ENCODE data around the gene NFKBIE. TPM values are rescaled to one million over a fixed set of nuclear protein-coding genes. Genes with fewer than 3 reads are reported as not detected.

NFKBIE gene
- total RNA-seq, 1 experiment from 2014 or later = 6.0 TPM

GRCh38 chr6:44269921-44270525 is 4.7 kb upstream of the NFKBIE start, which contains the start of gene TMEM151B:
TMEM151B (plus strand) TSS chr6:44270450; CDS start chr6:44270743, 293 bp downstream.
- Mint-ChIP-seq H3K4me1 (ENCODE audit: insufficient read depth, unreplicated experiment) (no peaks in the 10 kb centered on the region), H3K4me3 (ENCODE audit: unreplicated experiment) (no peak within 1 kb of the TSS), H3K9me3 (ENCODE audit: unreplicated experiment) (no peaks in the 10 kb centered on the region), H3K27ac (ENCODE audit: low read depth, unreplicated experiment) (no peak within 1 kb of the TSS), H3K36me3 (ENCODE audit: insufficient read depth, unreplicated experiment) (no peaks in the 10 kb centered on the region), H3K27me3 (ENCODE audit: insufficient read depth, unreplicated experiment) (peaks cover 39% of the 10 kb centered on the region)
- intact Hi-C loops (cut with micrococcal nuclease) = loop anchor here (2.0 to 5.0 kb wide), 2 partner anchors 35 to 187 kb away; no protein-coding TSS in a partner anchor
- ChIA-PET POLR2A (interaction anchor here (0.7 to 4.2 kb wide), 2 partner anchors 37 to 70 kb away, joined by 3 to 17 read pairs; no protein-coding TSS in a partner anchor), CTCF (interaction anchor here (0.6 to 5.8 kb wide), 4 partner anchors 26 to 1235 kb away, joined by 3 to 214 read pairs (median 4); no protein-coding TSS in a partner anchor)
- no peak for TF ChIP-seq CTCF (IDR thresholded peaks at IDR 0.05; ENCODE audit: unreplicated experiment)
- DNase-seq (ENCODE audit: unreplicated experiment) = no peak
- BruUV-seq (replicated peaks) = no TSS peak

- TF ChIP-seq CTCF (IDR thresholded peaks at IDR 0.05; ENCODE audit: unreplicated experiment) = no peak
- Mint-ChIP-seq H3K4me1 (ENCODE audit: insufficient read depth, unreplicated experiment) (peaks cover 5% of the 10 kb centered on the region), H3K36me3 (ENCODE audit: insufficient read depth, unreplicated experiment) (no peaks in the 10 kb centered on the region), H3K4me3 (ENCODE audit: unreplicated experiment) (no peak overlapping the region), H3K27ac (ENCODE audit: low read depth, unreplicated experiment) (no peak overlapping the region), H3K9me3 (ENCODE audit: unreplicated experiment) (no peaks in the 10 kb centered on the region), H3K27me3 (ENCODE audit: insufficient read depth, unreplicated experiment) (peaks cover 33% of the 10 kb centered on the region)
- no TSS peak for BruUV-seq (replicated peaks)
- intact Hi-C loops (cut with micrococcal nuclease) = loop anchor here (2.0 to 5.0 kb wide), 2 partner anchors 35 to 188 kb away; no protein-coding TSS in a partner anchor
- CTCF ChIA-PET = interaction anchor here (0.6 to 5.8 kb wide), 6 partner anchors 27 to 1236 kb away, joined by 3 to 214 read pairs (median 4); no protein-coding TSS in a partner anchor
- no peak for DNase-seq (ENCODE audit: unreplicated experiment)
- POLR2A ChIA-PET = interaction anchor here (0.7 to 4.2 kb wide), 2 partner anchors 38 to 70 kb away, joined by 3 to 17 read pairs; no protein-coding TSS in a partner anchor
Observed at GRCh38 chr6:44269178-44269920, 4.0 kb upstream of the NFKBIE start.

- POLR2A ChIA-PET = interaction anchor here (0.6 to 4.2 kb wide), 5 partner anchors 15 to 164 kb away, joined by 3 to 17 read pairs (median 7); partner anchors contain the start of gene AARS2
- H3K36me3 Mint-ChIP-seq (ENCODE audit: insufficient read depth, unreplicated experiment) = no peaks in the 10 kb centered on the region
- TF ChIP-seq CTCF (IDR thresholded peaks at IDR 0.05; ENCODE audit: unreplicated experiment) = peak; percentile 98
- H3K27ac Mint-ChIP-seq (ENCODE audit: low read depth, unreplicated experiment) = no peak overlapping the region
- H3K4me1 Mint-ChIP-seq (ENCODE audit: insufficient read depth, unreplicated experiment) = peaks cover 17% of the 10 kb centered on the region
- intact Hi-C loops (cut with micrococcal nuclease) = loop anchor here (1.0 to 5.0 kb wide), 3 partner anchors 37 to 189 kb away; no protein-coding TSS in a partner anchor
- BruUV-seq (replicated peaks) = no TSS peak
- peaks cover 25% of the 10 kb centered on the region for H3K27me3 Mint-ChIP-seq (ENCODE audit: insufficient read depth, unreplicated experiment)
- H3K9me3 Mint-ChIP-seq (ENCODE audit: unreplicated experiment) = no peaks in the 10 kb centered on the region
- CTCF ChIA-PET = interaction anchor here (0.6 to 5.8 kb wide), 32 partner anchors 10 to 1624 kb away, joined by 3 to 214 read pairs (median 4); partner anchors contain the start of gene AARS2
- H3K4me3 Mint-ChIP-seq (ENCODE audit: unreplicated experiment) = no peak overlapping the region
- peak; percentile 66 for DNase-seq (ENCODE audit: unreplicated experiment)
Observed at GRCh38 chr6:44268095-44268628, 2.8 kb upstream of the NFKBIE start.
